Adrenal gland (tissue), 5 donors: ENCODE measurements around the gene MAGI1.

Experiments
- CTCF ChIP-seq, 6 experiments: fragments of 450-650 bp in 4 of 6; fragments of 200-600 bp in 2 of 6; sonication (generic) in 1 of 6; IDR thresholded peaks; 1 replicate in 5 of 6; 2 replicates in 1 of 6; pipeline versions ENCODE4 v1.5.1 to v1.8.0; 2016 to 2021; ENCODE audit warnings: antibody characterized with exemption in 6 of 6, mild to moderate bottlenecking in 2 of 6, moderate library complexity in 1 of 6
- POLR2A ChIP-seq, 2 donors: fragments of 450-650 bp; IDR thresholded peaks; one replicate each; pipeline ENCODE4 v1.6.1; 2017; ENCODE audit warnings: antibody characterized with exemption in 2 of 2, mild to moderate bottlenecking in 2 of 2, moderate library complexity in 1 of 2
- donor health status: DM: no; HTN: no; CAD: no.

- TF ChIP-seq CTCF (IDR thresholded peaks at IDR 0.05) (no peak), POLR2A (IDR thresholded peaks at IDR 0.05) (no peak)
Observed at GRCh38 chr3:65376426-65376825, 662.3 kb downstream of the MAGI1 start.
